DLD1 (cell line): ENCODE measurements around the gene GAS7.
"Not testable (repeated sequence)": the region's sequence is repeated elsewhere in the genome, so short reads cannot be mapped to it uniquely, and the experiment has no call there.

ENCODE experiments used
- in situ Hi-C: cut with HindIII; loops from 2 replicates; pipeline ENCODE4 v1.10.0; 2017; ENCODE audit warnings: low sequenced_read_pairs

Gene GAS7

DNA sequence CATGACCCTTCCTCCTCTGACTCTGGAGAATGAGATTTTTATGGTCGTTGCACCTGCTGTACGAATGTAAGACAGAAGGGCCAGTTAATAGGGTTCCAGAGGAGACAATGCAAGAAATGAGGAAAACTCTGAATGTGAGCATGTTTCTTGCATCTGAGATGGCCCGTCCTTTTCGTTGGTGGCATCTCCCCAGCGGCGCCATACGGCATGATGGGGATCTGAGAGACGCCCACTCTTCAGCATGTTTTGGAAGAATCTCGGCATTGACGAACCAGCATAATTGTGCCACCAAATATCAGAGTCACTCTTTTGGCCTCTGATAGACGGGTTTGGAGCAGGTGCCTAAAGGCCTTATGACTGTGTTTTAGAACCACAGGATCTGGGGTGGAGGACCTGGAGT is 166.8 kb downstream of the GAS7 start:
- in situ Hi-C loops: loop anchor here (25.0 kb wide), 1 partner anchor 256 kb away; no protein-coding TSS in a partner anchor

DNA sequence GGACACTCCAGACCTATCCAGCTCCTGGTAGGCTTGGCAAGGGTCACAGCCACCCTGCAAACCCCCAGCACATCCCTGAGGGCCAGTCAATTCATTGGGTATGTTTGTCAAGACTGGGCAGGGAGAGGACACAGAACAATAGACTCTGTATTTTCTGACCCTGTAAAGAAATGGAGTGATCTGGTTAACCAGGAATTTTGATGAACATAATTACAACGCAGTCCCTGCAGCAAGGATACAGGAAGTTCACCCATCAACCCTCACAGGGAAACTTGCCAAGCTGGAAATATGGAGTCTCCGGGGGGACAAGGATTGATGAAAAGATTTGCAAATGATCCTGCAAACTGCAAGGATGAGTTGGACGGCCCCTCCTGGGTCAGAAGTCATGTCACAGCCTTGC is 167.3 kb downstream of the GAS7 start:
- in situ Hi-C loops: loop anchor here (25.0 kb wide), 1 partner anchor 256 kb away; no protein-coding TSS in a partner anchor

DNA sequence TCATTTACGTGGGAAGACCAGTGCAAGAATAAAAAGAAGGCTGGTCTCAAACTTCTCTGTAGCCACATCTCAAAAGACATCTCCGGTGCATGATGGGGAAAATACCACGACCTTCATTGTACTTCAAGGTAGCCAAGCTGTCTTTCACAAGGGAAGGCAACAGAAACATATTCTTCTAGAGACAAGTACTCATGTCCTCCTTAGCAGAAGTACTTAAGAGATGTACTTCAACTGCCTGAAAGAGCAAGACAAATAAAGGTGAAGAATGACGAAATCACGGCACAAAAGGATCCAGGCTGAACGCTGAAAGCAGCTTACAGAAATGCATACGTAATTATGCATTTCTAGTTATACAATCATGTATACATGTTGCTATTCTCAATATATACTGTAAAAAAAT is 169.3 kb downstream of the GAS7 start:
- in situ Hi-C loops: loop anchor here (25.0 kb wide), 1 partner anchor 258 kb away; no protein-coding TSS in a partner anchor

- in situ Hi-C loops: loop anchor here (25.0 kb wide), 1 partner anchor 261 kb away; no protein-coding TSS in a partner anchor
These were observed 172.2 kb downstream of the GAS7 start for GRCh38 chr17:10025976-10026901.

GRCh38 chr17:10025224-10025623 is 173.2 kb downstream of the GAS7 start:
- in situ Hi-C loops: loop anchor here (25.0 kb wide), 1 partner anchor 262 kb away; no protein-coding TSS in a partner anchor

GRCh38 chr17:10022416-10022815 is 176.0 kb downstream of the GAS7 start:
- in situ Hi-C loops: no loop called here

DNA sequence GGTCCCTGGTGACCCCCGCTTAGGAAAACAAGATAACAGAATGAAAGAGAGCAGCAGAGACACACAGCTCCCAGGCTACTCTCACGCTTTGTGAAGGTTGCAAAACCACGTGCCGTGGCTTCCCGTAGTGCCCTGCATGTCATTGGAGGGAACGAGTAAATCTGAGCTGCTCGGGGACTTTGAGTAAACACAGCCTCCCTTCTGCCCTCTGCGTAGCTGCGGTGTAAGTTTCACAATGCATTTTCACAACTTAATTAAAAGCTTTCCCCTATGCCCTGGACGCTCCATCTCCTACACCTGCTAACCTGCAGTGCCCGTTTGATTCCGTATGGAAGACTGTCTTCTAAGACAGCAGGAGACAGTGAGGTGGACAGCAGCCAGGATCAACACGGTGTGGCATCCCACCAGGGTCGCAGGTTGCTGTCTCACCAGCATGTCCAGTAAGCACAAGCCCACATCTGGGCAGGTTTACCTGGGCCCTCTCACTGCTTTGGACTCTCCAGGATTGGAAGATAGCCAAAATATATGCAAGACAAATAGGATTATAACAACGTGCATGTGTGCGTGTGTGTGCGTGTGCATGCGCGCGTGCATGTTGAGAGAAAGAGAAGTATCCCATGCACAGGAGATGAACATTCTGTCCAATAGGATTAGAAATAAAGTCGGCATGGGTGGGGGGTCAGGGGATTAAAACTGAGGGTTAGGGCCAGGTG is 177.0 kb downstream of the GAS7 start:
- in situ Hi-C loops: no loop called here

DNA sequence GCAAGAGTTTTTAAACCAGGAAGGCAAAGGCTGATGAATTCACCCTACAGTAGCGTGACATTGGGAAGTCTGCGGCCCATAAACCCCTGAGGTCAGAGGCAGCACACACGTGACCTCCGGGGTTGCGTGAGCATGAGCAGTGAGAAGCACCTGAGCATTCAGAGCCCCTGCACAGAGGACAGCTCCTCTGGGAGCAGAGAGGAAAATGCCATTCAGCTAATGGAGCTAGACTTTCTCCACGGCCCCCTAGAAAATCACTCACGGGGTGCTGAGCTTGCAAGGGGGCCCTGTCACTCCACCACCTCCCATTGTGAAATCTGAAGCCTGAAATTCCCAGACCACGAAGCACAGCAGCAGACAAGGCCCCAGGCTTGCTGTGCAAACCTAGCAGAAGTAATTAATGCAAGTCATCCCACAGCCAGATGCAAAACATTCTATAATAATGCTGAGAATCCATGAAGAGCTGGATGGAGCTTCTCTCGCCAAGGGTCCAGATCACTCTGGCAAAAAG is 178.4 kb downstream of the GAS7 start:
- in situ Hi-C loops: no loop called here

- in situ Hi-C loops: no loop called here
These were observed 179.9 kb downstream of the GAS7 start for GRCh38 chr17:10018461-10018891.

DNA sequence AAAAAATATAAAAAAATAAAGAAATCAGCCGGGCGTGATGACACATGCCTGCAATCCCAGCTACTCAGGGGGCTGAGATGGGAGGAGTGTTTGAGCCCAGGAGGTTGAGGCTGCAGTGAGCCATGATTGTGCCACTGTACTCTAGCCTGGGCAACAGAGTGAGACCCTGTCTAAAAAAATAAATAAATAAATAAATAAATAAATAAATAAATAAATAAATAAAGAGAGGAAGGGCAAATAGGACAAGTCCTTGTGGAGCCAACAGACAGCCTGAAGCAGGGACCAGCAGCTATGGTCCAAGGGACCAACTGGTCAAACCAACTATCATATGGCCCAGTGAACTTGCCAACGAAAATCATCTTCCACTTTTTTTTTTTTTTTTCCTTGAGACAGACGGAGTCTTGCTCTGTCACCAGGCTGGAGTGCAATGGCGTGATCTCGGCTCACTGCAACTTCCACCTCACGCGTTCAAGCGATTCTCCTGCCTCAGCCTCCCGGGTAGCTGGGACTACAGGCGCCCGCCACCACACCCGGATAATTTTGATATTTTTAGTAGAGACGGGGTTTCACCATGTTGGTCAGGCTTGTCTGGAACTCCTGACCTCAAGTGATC is 181.3 kb downstream of the GAS7 start:
- in situ Hi-C loops: not testable (repeated sequence)

DNA sequence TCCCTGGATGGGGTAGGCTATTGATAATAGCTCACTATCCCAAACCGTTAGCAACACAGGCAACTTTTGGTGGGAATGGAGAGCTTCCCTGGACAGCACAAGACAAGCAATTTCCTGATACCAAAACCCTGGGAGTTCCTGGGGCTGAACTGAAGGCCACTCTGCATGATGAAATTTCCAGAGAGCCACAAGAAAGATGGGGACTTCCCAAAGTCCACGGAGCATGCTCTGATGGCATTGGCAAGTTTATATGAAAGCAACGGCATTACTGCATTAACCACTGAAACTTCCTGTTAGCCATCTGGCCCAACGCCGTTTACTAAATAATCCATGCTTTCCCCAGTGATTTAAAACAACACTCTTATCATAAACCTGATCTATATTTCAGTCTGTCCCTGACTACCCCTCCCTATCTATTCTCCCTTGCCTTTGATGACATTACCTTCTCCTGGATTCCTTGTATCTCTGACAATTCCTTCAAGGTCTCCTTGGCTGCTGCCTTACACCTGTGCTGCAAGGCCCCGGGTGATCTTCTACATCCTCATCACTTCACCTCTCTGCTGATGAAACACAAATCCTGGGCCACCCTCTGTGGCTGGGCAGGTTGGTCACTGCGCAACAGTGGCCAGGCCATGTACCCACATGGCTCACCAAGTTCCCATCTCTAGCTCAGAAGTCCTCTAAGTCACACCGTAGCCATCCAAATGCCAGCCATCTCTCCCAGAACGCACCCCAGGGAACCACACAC is 184.9 kb downstream of the GAS7 start:
- in situ Hi-C loops: no loop called here

- in situ Hi-C loops: no loop called here
These were observed 187.7 kb downstream of the GAS7 start for GRCh38 chr17:10010752-10011151.

GRCh38 chr17:10003705-10004104 is 194.7 kb downstream of the GAS7 start:
- in situ Hi-C loops: no loop called here

DNA sequence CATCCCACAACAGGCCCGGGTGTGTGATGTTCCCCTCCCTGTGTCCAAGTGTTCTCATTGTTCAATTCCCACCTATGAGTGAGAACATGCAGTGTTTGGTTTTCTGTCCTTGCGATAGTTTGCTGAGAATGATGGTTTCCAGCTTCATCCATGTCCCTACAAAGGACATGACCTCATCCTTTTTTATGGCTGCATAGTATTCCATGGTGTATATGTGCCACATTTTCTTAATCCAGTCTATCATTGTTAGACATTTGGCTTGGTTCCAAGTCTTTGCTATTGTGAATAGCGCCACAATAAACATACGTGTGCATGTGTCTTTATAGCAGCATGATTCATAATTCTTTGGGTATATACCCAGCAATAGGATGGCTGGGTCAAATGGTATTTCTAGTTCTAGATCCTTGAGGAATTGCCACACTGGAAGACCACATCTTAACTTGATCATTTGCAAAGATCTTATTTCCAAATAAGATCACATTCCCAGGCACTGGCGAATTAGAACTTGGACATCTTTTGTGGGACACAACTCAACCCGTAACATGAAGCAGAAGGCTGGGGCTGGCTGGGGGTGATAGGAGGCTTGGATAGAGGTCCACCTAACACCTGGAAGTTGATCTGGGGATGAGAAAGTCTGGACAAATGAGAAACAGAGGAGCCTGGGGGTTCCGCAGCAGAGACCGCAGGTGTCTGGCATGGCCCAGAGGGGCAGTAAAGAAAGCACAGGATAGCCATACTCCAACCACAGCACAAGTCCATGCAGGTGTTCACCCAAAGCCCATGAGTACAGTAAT is 195.6 kb downstream of the GAS7 start:
- in situ Hi-C loops: not testable (repeated sequence)

DNA sequence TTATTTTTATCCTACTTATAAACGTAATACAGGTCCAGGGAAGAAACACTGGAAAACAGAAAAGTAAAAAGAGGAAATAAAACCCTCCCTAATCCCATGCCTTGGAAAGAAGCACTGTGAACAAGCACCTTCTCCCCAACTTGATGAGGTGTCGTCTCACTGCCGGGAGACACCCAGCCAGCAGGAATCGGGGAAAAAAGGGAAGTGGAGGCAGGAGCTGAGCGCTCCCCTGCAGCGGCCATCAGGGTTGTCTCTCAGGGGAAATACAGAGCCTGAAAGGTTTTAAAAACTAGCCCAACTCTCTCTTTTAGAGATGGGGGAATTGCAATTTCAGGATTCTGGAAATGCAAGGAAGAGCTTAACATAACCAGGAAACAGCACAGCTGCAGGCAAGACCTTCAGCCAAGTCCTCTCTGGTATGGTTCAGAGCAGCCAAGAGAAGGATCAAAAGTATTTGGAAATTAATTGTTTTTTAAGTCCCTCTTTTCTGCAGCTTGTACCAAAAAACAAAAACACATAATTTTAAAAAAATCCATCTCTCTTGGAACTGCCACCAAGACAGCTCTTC is 197.0 kb downstream of the GAS7 start:
- in situ Hi-C loops: no loop called here

DNA sequence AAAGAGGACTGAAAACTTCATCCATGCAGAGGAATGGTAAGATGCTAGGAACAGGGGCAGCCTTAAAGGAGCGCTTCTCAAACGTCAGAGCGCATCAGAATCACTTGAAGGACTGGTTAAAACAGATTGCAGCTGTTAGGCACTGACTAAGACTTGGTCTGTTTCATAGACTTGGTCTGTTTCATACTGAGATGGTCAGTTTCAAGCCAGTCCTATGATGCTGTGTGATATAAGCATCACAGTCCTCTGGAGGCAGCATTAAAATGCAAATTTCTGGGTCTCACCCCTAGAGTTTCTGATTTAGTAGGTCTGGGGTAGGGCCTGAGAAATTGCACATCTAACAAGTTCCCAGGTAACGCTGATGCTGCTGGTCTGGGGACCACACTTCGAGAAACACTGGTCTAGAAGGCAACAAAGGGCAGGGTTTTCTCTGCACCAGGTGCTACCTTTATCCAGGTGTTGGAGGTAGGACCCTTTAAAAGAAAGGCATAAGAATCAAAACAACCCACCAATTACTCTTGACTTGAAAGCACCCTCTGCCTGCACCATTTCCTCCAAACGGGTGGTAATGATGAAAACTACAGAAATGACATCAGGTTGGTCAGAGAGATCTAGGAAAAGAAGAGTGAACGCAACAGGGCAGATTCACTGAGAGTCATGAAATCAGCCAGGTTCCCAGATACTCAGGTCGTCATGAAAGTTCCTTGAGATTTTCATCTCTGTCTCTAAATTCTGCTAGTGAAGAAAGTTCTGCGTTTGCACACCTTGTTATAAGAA is 198.3 kb downstream of the GAS7 start:
- in situ Hi-C loops: no loop called here

DNA sequence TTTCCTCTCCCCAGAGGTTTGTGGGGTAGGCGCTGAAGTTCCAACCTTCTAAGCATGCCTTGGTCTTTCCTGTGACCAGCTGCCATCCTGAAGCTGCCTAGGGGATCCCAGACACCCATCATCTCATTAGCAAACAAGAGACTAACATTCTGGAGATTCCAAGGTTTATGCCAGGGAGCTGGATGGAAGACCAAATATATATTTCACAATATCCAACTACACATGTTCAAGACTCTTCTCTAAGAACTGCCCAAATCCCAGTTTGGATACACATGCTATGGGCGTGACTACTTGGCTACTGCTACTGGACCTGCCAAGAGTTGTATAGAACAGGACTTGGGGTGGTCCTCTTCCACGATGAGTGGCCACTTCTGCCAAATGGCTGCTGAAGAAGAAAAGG is 200.3 kb downstream of the GAS7 start:
- in situ Hi-C loops: no loop called here

DNA sequence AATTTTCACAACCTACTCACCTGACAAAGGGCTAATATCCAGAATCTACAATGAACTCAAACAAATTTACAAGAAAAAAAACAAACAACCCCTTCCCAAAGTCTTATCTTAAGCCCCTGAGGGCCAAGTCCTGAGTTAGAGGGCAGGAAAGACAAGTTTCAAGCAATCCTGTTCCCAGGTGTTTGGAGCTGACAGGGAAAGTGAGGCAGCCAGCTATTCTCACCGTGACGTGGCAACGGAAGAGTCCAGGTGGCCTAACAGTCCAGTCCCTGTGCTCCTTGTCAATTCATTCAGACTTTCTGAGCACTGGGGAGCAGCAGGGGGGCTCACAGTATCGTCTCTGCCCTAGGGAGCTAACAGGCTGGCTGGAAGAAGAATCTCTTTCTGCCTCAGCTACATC is 203.6 kb downstream of the GAS7 start:
- in situ Hi-C loops: no loop called here
